GM12878 (cell line): Measurements from ENCODE around the gene LYZL1. TPM values are rescaled to one million over a fixed set of nuclear protein-coding genes. Genes with fewer than 3 reads are reported as not detected.

Experiments
- ATAC-seq: fragments of 200-7000 bp; cut with Tn5 transposase; 3 replicates; pipeline ENCODE4 v1.9.1; 2020; ENCODE audit warnings: mild to moderate bottlenecking, moderate library complexity
- BruUV-seq: library from RNA; stranded (reverse); fragments of 400-500 nt; replicated peaks from 2 replicates; lab custom pipeline; 2021; lab: Mats Ljungman, UMichigan
- CTCF ChIA-PET: fragments of 300-600 bp; sonication (Branson Sonifier 250); formaldehyde crosslinking; extraction: SDS; loops from one replicate; lab custom pipeline; 2021; ENCODE audit warnings: inconsistent platforms; lab: Yijun Ruan, JAX
- POLR2A ChIA-PET: fragments of 350-600 bp; formaldehyde crosslinking; extraction: SDS; loops from one replicate; lab custom pipeline; 2021; ENCODE audit warnings: inconsistent platforms; lab: Charles Lee
- RAD21 ChIA-PET: fragments of 300-600 bp; sonication (Branson Sonifier 250); formaldehyde crosslinking; loops from one replicate; lab custom pipeline; 2023; ENCODE audit warnings: antibody characterized with exemption; ENCODE audit not compliant: unreplicated experiment; lab: Charles Lee
- SMC1A ChIA-PET: fragments of 300-600 bp; sonication (Branson Sonifier 250); formaldehyde crosslinking; loops from one replicate; lab custom pipeline; 2023; ENCODE audit not compliant: unreplicated experiment, uncharacterized antibody; lab: Charles Lee
- DNase-seq: peaks from one replicate; pipeline ENCODE4 v3.0.0-alpha.2; 2011; ENCODE audit warnings: low read depth, low spot score
- FAIRE-seq: peaks from 3 replicates; lab custom pipeline; 2011; peaks lifted over from hg19 to GRCh38; lab: Jason Lieb, UNC
- H2AFZ ChIP-seq: 2 replicates; pipeline ENCODE4 v1.6.0; 2011; ENCODE audit warnings: low read depth, low read length, control low read depth; ENCODE audit not compliant: control insufficient read depth
- H3K27ac ChIP-seq: 2 replicates; pipeline ENCODE4 v1.5.1; 2011; ENCODE audit warnings: control low read depth; ENCODE audit not compliant: control insufficient read depth, insufficient read depth
- H3K27me3 ChIP-seq, 2 experiments: replicated peaks in 1 of 2; 2 replicates each; pipeline versions ENCODE4 v1.6.0 to v1.6.1; 2011; ENCODE audit warnings: low read length in 1 of 2; ENCODE audit not compliant: control insufficient read depth in 2 of 2, insufficient read depth in 2 of 2
- H3K36me3 ChIP-seq, 2 experiments: 2 replicates each; pipeline ENCODE4 v1.5.1; 2011; ENCODE audit warnings: low read length in 1 of 2; ENCODE audit not compliant: control insufficient read depth in 2 of 2, insufficient read depth in 2 of 2
- H3K4me1 ChIP-seq: 2 replicates; pipeline ENCODE4 v1.6.1; 2011; ENCODE audit warnings: mild to moderate bottlenecking, low read length, moderate library complexity, mixed read lengths; ENCODE audit not compliant: control insufficient read depth, insufficient read depth
- H3K4me2 ChIP-seq: 2 replicates; pipeline ENCODE4 v1.6.0; 2011; ENCODE audit warnings: control low read depth; ENCODE audit not compliant: control insufficient read depth, insufficient read depth
- H3K4me3 ChIP-seq: fragments of 200-600 bp; sonication (generic); 2 replicates; pipeline ENCODE4 v1.5.1; 2016
- H3K79me2 ChIP-seq: 2 replicates; pipeline ENCODE4 v1.6.0; 2011; ENCODE audit warnings: low read length; ENCODE audit not compliant: control insufficient read depth, insufficient read depth
- H3K9ac ChIP-seq: 2 replicates; pipeline ENCODE4 v1.8.0; 2011; ENCODE audit warnings: low read length, control low read depth, mixed read lengths; ENCODE audit not compliant: control insufficient read depth, insufficient read depth
- H3K9me3 ChIP-seq: replicated peaks from 3 replicates; pipeline ENCODE4 v1.5.1; 2011; ENCODE audit warnings: mild to moderate bottlenecking, low read length; ENCODE audit not compliant: control insufficient read depth, insufficient read depth
- H4K20me1 ChIP-seq: 2 replicates; pipeline ENCODE4 v1.6.0; 2011; ENCODE audit not compliant: control insufficient read depth, insufficient read depth
- SPI1 ChIP-seq: IDR thresholded peaks from 2 replicates; pipeline ENCODE4 v1.6.1; 2011; ENCODE audit warnings: low read depth, mild to moderate bottlenecking, low read length, moderate library complexity, borderline replicate concordance; ENCODE audit not compliant: insufficient read depth
- WGBS: methylation state at CpG from one replicate; pipeline ENCODE4 v1.1.6; 2016; ENCODE audit warnings: low lambda C conversion rate; ENCODE audit not compliant: insufficient replicate concordance, insufficient coverage; ENCODE audit errors: missing lambda C conversion rate; 5-methylcytosine and 5-hydroxymethylcytosine counted together
- in situ Hi-C: fragments of 300-500 bp; cut with MboI; formaldehyde crosslinking; loops from 9 replicates; pipeline ENCODE4 v1.14.3; 2018; ENCODE audit warnings: mixed read lengths
- intact Hi-C: fragments of 100-400 bp; cut with micrococcal nuclease; formaldehyde crosslinking; loops from one replicate; pipeline ENCODE4 v1.14.2; 2022; ENCODE audit not compliant: unreplicated experiment
- polyA plus RNA-seq, 11 experiments: library from polyadenylated mRNA; depleted of rRNA in 4 of 11; unstranded in 6 of 11; stranded (reverse) in 5 of 11; fragments of >200 nt; fragmentation: Nextera tagmentation in 4 of 11; fragmentation: Illumina TruSeq in 1 of 11; extraction: Ambion mirVana in 4 of 11; extraction: Trizol in 1 of 11; gene quantifications; 1 replicate in 1 of 11; 2 replicates in 10 of 11; pipeline versions ENCODE4 v1.2.1 to v1.2.3, GENCODE V29; 2011 to 2016; ENCODE audit warnings: inconsistent platforms in 2 of 11, missing spikeins in 2 of 11, low read depth in 1 of 11
- total RNA-seq, 4 experiments: library from RNA; depleted of rRNA in 3 of 4; stranded (reverse); fragments of >200 nt in 3 of 4; fragmentation: Illumina TruSeq in 1 of 4; extraction: Trizol in 1 of 4; gene quantifications; 2 replicates each; pipeline versions ENCODE4 v1.2.1 to v1.2.3, GENCODE V29; 2013 to 2021
- TF ChIP-seq, protein P1 (sequence below): fragments of 450-650 bp; formaldehyde crosslinking; IDR thresholded peaks from 2 replicates; pipeline ENCODE4 v1.4.0; 2020; ENCODE audit warnings: mild to moderate bottlenecking, moderate library complexity

LYZL1 gene
- total and polyA plus RNA-seq, 10 of the 15 experiments (the other 5 are each of a cell fraction or from before 2014, with no cell fraction given), result not detected

DNA sequence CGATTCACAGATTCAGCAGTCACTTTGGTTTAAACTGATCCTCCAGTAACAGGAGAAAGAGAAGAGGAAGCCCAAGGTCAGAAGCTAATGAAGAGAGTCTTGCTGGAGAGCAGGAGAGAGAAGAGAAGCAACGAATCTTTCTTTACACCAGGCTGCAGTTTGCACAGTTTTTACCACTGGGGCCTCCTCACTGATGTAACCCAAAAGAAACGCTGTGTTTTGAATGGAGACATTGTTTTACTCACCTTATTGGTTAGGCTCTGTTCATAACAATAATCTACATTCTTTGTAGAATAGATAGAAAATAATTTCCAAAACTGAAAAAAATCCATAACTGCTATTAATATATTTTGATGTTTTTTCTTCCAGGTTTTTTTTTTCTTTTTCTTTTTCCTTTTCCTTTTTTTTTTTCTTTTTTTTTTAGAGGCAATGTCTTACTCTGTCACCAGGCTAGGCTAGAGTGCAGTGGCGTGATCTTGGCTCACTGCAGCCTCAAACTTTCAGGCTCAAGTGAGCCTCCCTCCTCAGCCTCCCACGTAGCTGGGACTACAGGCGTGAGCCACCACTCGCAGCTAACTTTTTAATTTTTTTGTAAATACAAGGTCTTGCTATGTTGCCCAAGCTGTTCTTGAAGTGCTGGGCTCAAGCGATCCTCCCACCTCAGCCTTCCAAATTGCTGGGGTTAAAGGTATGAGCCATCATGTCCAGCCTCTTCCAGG lies 27.6 kb downstream of the LYZL1 start:
- CTCF ChIA-PET, result no interaction called here
- in situ Hi-C loops, result no loop called here

More for the DNA sequence above, 27.6 kb downstream of the LYZL1 start:
- Histone ChIP-seq H3K9me3 (no peaks in the 10 kb centered on the region; the same call in 2 of the 3 replicates), H3K36me3 (no peaks in the 10 kb centered on the region), H3K4me2 (no peak overlapping the region), H3K4me3 (no peak overlapping the region), H3K79me2 (no peaks in the 10 kb centered on the region), H3K4me1 (no peaks in the 10 kb centered on the region), H2AFZ (no peak overlapping the region), H3K9ac (no peak overlapping the region), H3K27me3 (peaks cover 0 to 2% of the 10 kb centered on the region in 2 experiments; a peak in 2 of 4 replicates), H4K20me1 (no peaks in the 10 kb centered on the region), H3K27ac (no peak overlapping the region)
- DNase-seq (no peak), FAIRE-seq (no peak), ATAC-seq (no peak)
- 41% methylated on average over 8 of the region's 8 CpGs for WGBS
- BruUV-seq, result no TSS peak
- RAD21 ChIA-PET, result interaction anchor here (1.0 kb wide), 1 partner anchor 11 kb away, joined by 3 read pairs; no protein-coding TSS in a partner anchor
- POLR2A ChIA-PET, result no interaction called here
- intact Hi-C loops, result no loop called here
- SMC1A ChIA-PET, result no interaction called here
- TF ChIP-seq, protein P1, sequence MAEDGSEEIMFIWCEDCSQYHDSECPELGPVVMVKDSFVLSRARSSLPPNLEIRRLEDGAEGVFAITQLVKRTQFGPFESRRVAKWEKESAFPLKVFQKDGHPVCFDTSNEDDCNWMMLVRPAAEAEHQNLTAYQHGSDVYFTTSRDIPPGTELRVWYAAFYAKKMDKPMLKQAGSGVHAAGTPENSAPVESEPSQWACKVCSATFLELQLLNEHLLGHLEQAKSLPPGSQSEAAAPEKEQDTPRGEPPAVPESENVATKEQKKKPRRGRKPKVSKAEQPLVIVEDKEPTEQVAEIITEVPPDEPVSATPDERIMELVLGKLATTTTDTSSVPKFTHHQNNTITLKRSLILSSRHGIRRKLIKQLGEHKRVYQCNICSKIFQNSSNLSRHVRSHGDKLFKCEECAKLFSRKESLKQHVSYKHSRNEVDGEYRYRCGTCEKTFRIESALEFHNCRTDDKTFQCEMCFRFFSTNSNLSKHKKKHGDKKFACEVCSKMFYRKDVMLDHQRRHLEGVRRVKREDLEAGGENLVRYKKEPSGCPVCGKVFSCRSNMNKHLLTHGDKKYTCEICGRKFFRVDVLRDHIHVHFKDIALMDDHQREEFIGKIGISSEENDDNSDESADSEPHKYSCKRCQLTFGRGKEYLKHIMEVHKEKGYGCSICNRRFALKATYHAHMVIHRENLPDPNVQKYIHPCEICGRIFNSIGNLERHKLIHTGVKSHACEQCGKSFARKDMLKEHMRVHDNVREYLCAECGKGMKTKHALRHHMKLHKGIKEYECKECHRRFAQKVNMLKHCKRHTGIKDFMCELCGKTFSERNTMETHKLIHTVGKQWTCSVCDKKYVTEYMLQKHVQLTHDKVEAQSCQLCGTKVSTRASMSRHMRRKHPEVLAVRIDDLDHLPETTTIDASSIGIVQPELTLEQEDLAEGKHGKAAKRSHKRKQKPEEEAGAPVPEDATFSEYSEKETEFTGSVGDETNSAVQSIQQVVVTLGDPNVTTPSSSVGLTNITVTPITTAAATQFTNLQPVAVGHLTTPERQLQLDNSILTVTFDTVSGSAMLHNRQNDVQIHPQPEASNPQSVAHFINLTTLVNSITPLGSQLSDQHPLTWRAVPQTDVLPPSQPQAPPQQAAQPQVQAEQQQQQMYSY (CRISPR knock-in tag), result no peak
- TF ChIP-seq SPI1, result no peak
